K562 (cell line): ENCODE results near the gene HOXA5. TPM values are rescaled to one million over a fixed set of nuclear protein-coding genes. Genes with fewer than 3 reads are reported as not detected.

Source experiments
- ATF2 ChIP-seq: sonication (generic); formaldehyde crosslinking; IDR thresholded peaks from 2 replicates; pipeline ENCODE4 v1.8.1; 2022; ENCODE audit warnings: missing genetic modification reagents
- CHCHD3 ChIP-seq: fragments of 250-450 bp; sonication (Bioruptor Pico); IDR thresholded peaks from 2 replicates; pipeline ENCODE4 v2.1.2; 2022; ENCODE audit warnings: mild to moderate bottlenecking
- CHD7 ChIP-seq: fragments of 200-600 bp; sonication (generic); IDR thresholded peaks from one replicate; pipeline ENCODE4 v1.6.1; 2012; ENCODE audit warnings: mild to moderate bottlenecking, low read depth, low read length, inconsistent platforms
- CTBP1 ChIP-seq: fragments of 450-650 bp; IDR thresholded peaks from 2 replicates; pipeline ENCODE4 v1.6.1; 2016; ENCODE audit warnings: borderline replicate concordance
- FOXJ2 ChIP-seq: fragments of 200-800 bp; sonication (Bioruptor generic); IDR thresholded peaks from 2 replicates; pipeline ENCODE4 v1.6.1; 2016; ENCODE audit warnings: missing genetic modification characterization, missing compliant biosample characterization
- THAP7 ChIP-seq: fragments of 250-450 bp; sonication (Bioruptor Pico); IDR thresholded peaks from 2 replicates; pipeline ENCODE4 v1.5.0; 2021
- YBX1 ChIP-seq: fragments of 450-650 bp; IDR thresholded peaks from 2 replicates; pipeline ENCODE4 v1.7.1; 2016; ENCODE audit warnings: mild to moderate bottlenecking
- ZNF263 ChIP-seq: sonication (generic); formaldehyde crosslinking; IDR thresholded peaks from 2 replicates; pipeline ENCODE4 v1.8.0; 2022; ENCODE audit warnings: mild to moderate bottlenecking, missing genetic modification reagents, borderline replicate concordance
- polyA plus RNA-seq, 8 experiments: library from polyadenylated mRNA; depleted of rRNA in 4 of 8; stranded (reverse) in 5 of 8; unstranded in 3 of 8; fragments of >200 nt; fragmentation: Nextera tagmentation in 2 of 8; fragmentation: Illumina TruSeq in 1 of 8; extraction: Ambion mirVana in 2 of 8; extraction: Trizol in 1 of 8; gene quantifications; 2 replicates each; pipeline versions ENCODE4 v1.2.1 to v1.2.3, GENCODE V29; 2011 to 2014; ENCODE audit warnings: inconsistent platforms in 1 of 8, missing spikeins in 1 of 8
- total RNA-seq, 7 experiments: library from RNA; depleted of rRNA in 6 of 7; stranded (reverse); fragments of >200 nt in 6 of 7; fragmentation: Illumina TruSeq in 2 of 7; extraction: Trizol in 2 of 7; gene quantifications; 2 replicates each; pipeline versions ENCODE4 v1.2.1 to v1.2.3, GENCODE V29; 2011 to 2021; ENCODE audit warnings: low replicate concordance in 1 of 7
- TF ChIP-seq, protein P1 (sequence below): sonication (generic); formaldehyde crosslinking; IDR thresholded peaks from 2 replicates; pipeline ENCODE4 v1.8.0; 2022; ENCODE audit warnings: mild to moderate bottlenecking, missing genetic modification reagents
- TF ChIP-seq, protein P2 (sequence below): fragments of 250-450 bp; sonication (Bioruptor Pico); IDR thresholded peaks from 2 replicates; pipeline ENCODE4 v1.4.0; 2020; ENCODE audit warnings: mild to moderate bottlenecking

The HOXA5 gene
- total and polyA plus RNA-seq, 9 of the 15 experiments (the other 6 are each of a cell fraction or from before 2014, with no cell fraction given), result 0.13 TPM; not detected in 8

GRCh38 chr7:27160546-27161213 lies 17.2 kb upstream of the HOXA5 start (continued):
- no peak for TF ChIP-seq ATF2 (CRISPR knock-in tag)
- TF ChIP-seq, protein P1, sequence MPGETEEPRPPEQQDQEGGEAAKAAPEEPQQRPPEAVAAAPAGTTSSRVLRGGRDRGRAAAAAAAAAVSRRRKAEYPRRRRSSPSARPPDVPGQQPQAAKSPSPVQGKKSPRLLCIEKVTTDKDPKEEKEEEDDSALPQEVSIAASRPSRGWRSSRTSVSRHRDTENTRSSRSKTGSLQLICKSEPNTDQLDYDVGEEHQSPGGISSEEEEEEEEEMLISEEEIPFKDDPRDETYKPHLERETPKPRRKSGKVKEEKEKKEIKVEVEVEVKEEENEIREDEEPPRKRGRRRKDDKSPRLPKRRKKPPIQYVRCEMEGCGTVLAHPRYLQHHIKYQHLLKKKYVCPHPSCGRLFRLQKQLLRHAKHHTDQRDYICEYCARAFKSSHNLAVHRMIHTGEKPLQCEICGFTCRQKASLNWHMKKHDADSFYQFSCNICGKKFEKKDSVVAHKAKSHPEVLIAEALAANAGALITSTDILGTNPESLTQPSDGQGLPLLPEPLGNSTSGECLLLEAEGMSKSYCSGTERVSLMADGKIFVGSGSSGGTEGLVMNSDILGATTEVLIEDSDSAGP (CRISPR knock-in tag), result no peak
- no peak for TF ChIP-seq CHCHD3 (CRISPR knock-in tag)
- TF ChIP-seq CHD7, result no peak
- no peak for TF ChIP-seq ZNF263 (CRISPR knock-in tag)
- no peak for TF ChIP-seq CTBP1
- TF ChIP-seq FOXJ2 (tag), result no peak
- TF ChIP-seq YBX1, result no peak
- TF ChIP-seq, protein P2, sequence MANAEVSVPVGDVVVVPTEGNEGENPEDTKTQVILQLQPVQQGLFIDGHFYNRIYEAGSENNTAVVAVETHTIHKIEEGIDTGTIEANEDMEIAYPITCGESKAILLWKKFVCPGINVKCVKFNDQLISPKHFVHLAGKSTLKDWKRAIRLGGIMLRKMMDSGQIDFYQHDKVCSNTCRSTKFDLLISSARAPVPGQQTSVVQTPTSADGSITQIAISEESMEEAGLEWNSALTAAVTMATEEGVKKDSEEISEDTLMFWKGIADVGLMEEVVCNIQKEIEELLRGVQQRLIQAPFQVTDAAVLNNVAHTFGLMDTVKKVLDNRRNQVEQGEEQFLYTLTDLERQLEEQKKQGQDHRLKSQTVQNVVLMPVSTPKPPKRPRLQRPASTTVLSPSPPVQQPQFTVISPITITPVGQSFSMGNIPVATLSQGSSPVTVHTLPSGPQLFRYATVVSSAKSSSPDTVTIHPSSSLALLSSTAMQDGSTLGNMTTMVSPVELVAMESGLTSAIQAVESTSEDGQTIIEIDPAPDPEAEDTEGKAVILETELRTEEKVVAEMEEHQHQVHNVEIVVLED (CRISPR knock-in tag), result no peak
- no peak for TF ChIP-seq THAP7 (CRISPR knock-in tag)
